Central memory CD8-positive, alpha-beta T cell (primary cell): ENCODE results near the gene TMEM94.
A peak's percentile ranks its signal among the peaks of the same experiment; 100 is the strongest.

Source experiments
- ATAC-seq: fragments of 150-1000 bp; cut with Tn5 transposase; replicated peaks from 2 replicates; pipeline ENCODE4 v1.10.0; 2022; ENCODE audit warnings: mild to moderate bottlenecking, moderate FRiP score, moderate number of reproducible peaks; ENCODE audit not compliant: poor library complexity, severe bottlenecking; ENCODE audit errors: extremely low read depth
- DNase-seq, 2 donors: peaks; one replicate each; pipeline ENCODE4 v3.0.0; 2021; ENCODE audit warnings: low spot score in 2 of 2
- H3K27ac Mint-ChIP-seq: one replicate; pipeline ENCODE4 v1.8.0; 2022; ENCODE audit warnings: low read depth, mild to moderate bottlenecking, moderate library complexity, mixed read lengths
- H3K27me3 Mint-ChIP-seq: one replicate; pipeline ENCODE4 v1.8.0; 2022; ENCODE audit warnings: mixed read lengths
- H3K36me3 Mint-ChIP-seq: one replicate; pipeline ENCODE4 v1.8.0; 2022; ENCODE audit warnings: mild to moderate bottlenecking, moderate library complexity, mixed read lengths; ENCODE audit not compliant: insufficient read depth
- H3K4me1 Mint-ChIP-seq: one replicate; pipeline ENCODE4 v1.8.0; 2022; ENCODE audit warnings: mixed read lengths
- H3K4me3 Mint-ChIP-seq: one replicate; pipeline ENCODE4 v1.8.0; 2022; ENCODE audit warnings: mild to moderate bottlenecking, moderate library complexity, mixed read lengths
- H3K9me3 Mint-ChIP-seq: one replicate; pipeline ENCODE4 v1.8.0; 2022; ENCODE audit warnings: mixed read lengths

TMEM94 gene

GRCh38 chr17:75487351-75488070, 31.1 kb downstream of the TMEM94 start:
- Mint-ChIP-seq H3K4me3 (peak overlapping the region; percentile 73), H3K27ac (peak overlapping the region; percentile 96), H3K9me3 (no peaks in the 10 kb centered on the region), H3K27me3 (no peaks in the 10 kb centered on the region), H3K36me3 (peaks cover 1% of the 10 kb centered on the region), H3K4me1 (peaks cover 32% of the 10 kb centered on the region)
- DNase-seq (peak in 1 of 2 donors; percentile 33), ATAC-seq (peak; percentile 93)

GRCh38 chr17:75488693-75489510, 32.5 kb downstream of the TMEM94 start:
- H3K27ac Mint-ChIP-seq: peak overlapping the region; percentile 96
- H3K36me3 Mint-ChIP-seq: peaks cover 1% of the 10 kb centered on the region
- no peak for ATAC-seq
- peak overlapping the region; percentile 73 for H3K4me3 Mint-ChIP-seq
- H3K9me3 Mint-ChIP-seq: no peaks in the 10 kb centered on the region
- no peaks in the 10 kb centered on the region for H3K27me3 Mint-ChIP-seq
- DNase-seq: no peak
- H3K4me1 Mint-ChIP-seq: peaks cover 26% of the 10 kb centered on the region

GRCh38 chr17:75489511-75489955, 33.1 kb downstream of the TMEM94 start:
- DNase-seq: no peak
- Mint-ChIP-seq H3K27me3 (no peaks in the 10 kb centered on the region), H3K36me3 (peaks cover 3% of the 10 kb centered on the region), H3K4me1 (peaks cover 26% of the 10 kb centered on the region), H3K27ac (peak overlapping the region; percentile 29), H3K4me3 (no peak overlapping the region), H3K9me3 (no peaks in the 10 kb centered on the region)
- no peak for ATAC-seq

GRCh38 chr17:75490173-75490743, 33.8 kb downstream of the TMEM94 start:
- Mint-ChIP-seq H3K9me3 (no peaks in the 10 kb centered on the region), H3K27me3 (no peaks in the 10 kb centered on the region), H3K4me1 (peaks cover 26% of the 10 kb centered on the region), H3K4me3 (no peak overlapping the region), H3K36me3 (peaks cover 4% of the 10 kb centered on the region), H3K27ac (no peak overlapping the region)
- DNase-seq: no peak
- no peak for ATAC-seq

- Mint-ChIP-seq H3K27ac (no peak overlapping the region), H3K9me3 (no peaks in the 10 kb centered on the region), H3K36me3 (peaks cover 4% of the 10 kb centered on the region), H3K4me1 (peaks cover 24% of the 10 kb centered on the region), H3K4me3 (no peak overlapping the region), H3K27me3 (no peaks in the 10 kb centered on the region)
- ATAC-seq (no peak), DNase-seq (no peak)
Observed at GRCh38 chr17:75490953-75491649, 34.7 kb downstream of the TMEM94 start.

GRCh38 chr17:75491680-75492079, 35.2 kb downstream of the TMEM94 start:
- H3K36me3 Mint-ChIP-seq: peaks cover 7% of the 10 kb centered on the region
- no peak for DNase-seq
- no peak overlapping the region for H3K27ac Mint-ChIP-seq

GRCh38 chr17:75492555-75493168, 36.2 kb downstream of the TMEM94 start:
- H3K27ac Mint-ChIP-seq: no peak overlapping the region

More at GRCh38 chr17:75491680-75492079, 35.2 kb downstream of the TMEM94 start:
- Mint-ChIP-seq H3K4me1 (peaks cover 18% of the 10 kb centered on the region), H3K9me3 (no peaks in the 10 kb centered on the region), H3K4me3 (no peak overlapping the region), H3K27me3 (no peaks in the 10 kb centered on the region)
- no peak for ATAC-seq

GRCh38 chr17:75493476-75494129, 37.2 kb downstream of the TMEM94 start:
- Mint-ChIP-seq H3K36me3 (peaks cover 11% of the 10 kb centered on the region), H3K27me3 (no peaks in the 10 kb centered on the region), H3K27ac (no peak overlapping the region), H3K4me3 (no peak overlapping the region), H3K9me3 (no peaks in the 10 kb centered on the region), H3K4me1 (no peaks in the 10 kb centered on the region)
- ATAC-seq: no peak
- no peak for DNase-seq

More at GRCh38 chr17:75492555-75493168, 36.2 kb downstream of the TMEM94 start:
- ATAC-seq (no peak), DNase-seq (no peak)
- Mint-ChIP-seq H3K4me1 (peaks cover 8% of the 10 kb centered on the region), H3K4me3 (no peak overlapping the region), H3K9me3 (no peaks in the 10 kb centered on the region), H3K36me3 (peaks cover 10% of the 10 kb centered on the region), H3K27me3 (no peaks in the 10 kb centered on the region)

- Mint-ChIP-seq H3K4me1 (no peaks in the 10 kb centered on the region), H3K27ac (no peak overlapping the region), H3K4me3 (no peak overlapping the region), H3K9me3 (no peaks in the 10 kb centered on the region), H3K36me3 (peaks cover 11% of the 10 kb centered on the region), H3K27me3 (no peaks in the 10 kb centered on the region)
- DNase-seq (no peak), ATAC-seq (no peak)
Observed at GRCh38 chr17:75494326-75494877, 38.0 kb downstream of the TMEM94 start.

- ATAC-seq: no peak
- no peak overlapping the region for H3K4me3 Mint-ChIP-seq
- H3K27ac Mint-ChIP-seq: no peak overlapping the region
- H3K27me3 Mint-ChIP-seq: no peaks in the 10 kb centered on the region
- no peak for DNase-seq
- H3K4me1 Mint-ChIP-seq: no peaks in the 10 kb centered on the region
- H3K36me3 Mint-ChIP-seq: peaks cover 11% of the 10 kb centered on the region
- no peaks in the 10 kb centered on the region for H3K9me3 Mint-ChIP-seq
Observed at GRCh38 chr17:75496005-75496404, 39.6 kb downstream of the TMEM94 start.

GRCh38 chr17:75498039-75498725, 41.7 kb downstream of the TMEM94 start:
- Mint-ChIP-seq H3K4me3 (no peak overlapping the region), H3K27me3 (no peaks in the 10 kb centered on the region), H3K4me1 (no peaks in the 10 kb centered on the region), H3K9me3 (no peaks in the 10 kb centered on the region), H3K36me3 (peaks cover 11% of the 10 kb centered on the region), H3K27ac (no peak overlapping the region)
- DNase-seq (no peak), ATAC-seq (no peak)
